ENCODE data around the gene MACROD2.

The MACROD2 gene

DNA sequence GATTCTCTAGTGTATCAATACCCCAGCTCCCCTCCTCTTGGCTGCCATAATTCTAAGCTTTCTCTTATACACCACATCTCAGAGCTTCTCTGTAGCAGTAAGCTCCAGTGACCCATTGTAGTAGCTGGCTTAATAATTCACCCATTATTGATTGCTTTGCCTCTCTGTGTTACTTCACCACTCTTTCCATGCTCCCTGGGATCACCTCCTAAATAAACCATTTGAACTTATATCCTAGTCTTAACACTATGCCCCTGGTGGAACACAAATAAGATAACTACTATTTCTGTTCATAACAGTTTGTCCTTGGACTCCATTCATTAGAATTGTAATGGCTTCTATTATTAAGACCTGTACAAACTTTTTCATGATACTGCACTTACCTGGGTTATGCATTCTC is 1819.0 kb downstream of the MACROD2 start:
- DNase-seq: no peak

DNA sequence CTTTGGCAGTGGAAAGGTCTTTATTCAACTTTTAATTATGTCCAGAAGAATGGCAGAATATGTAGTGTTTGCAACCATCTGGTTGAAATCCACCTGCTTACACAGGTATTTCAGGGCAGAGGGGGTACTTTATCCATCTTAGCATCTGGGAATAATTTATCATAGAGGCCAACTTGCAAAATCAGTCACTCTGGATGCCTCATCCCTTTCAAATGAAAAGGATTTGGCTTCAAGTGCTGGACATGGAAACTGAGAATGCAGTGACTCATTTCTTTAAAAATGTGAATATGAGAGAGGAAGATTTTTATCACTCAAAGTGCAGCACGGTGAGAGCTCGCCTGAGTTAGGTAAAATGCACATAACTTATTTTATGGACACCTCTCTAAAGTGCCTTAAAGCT is 1819.6 kb downstream of the MACROD2 start:
- DNase-seq: no peak

DNA sequence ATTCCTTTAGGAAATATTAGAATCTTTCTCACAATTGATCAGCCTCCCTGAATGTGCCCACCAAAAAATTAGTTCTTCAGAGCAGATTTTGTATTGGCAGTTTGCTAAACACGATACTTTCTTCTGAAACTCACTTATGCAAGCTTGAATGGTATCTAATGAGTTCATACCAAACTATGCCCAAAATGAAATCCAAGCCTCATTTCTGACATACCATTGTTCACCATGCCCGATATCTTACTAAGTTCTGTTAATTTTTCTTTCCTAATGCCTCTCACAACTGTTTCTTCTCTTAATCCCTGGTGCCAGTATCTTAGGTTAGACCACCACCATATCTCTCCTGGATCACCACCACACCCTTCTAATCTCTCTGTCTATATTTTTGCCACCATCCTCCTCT is 1822.0 kb downstream of the MACROD2 start:
- DNase-seq: no peak

DNA sequence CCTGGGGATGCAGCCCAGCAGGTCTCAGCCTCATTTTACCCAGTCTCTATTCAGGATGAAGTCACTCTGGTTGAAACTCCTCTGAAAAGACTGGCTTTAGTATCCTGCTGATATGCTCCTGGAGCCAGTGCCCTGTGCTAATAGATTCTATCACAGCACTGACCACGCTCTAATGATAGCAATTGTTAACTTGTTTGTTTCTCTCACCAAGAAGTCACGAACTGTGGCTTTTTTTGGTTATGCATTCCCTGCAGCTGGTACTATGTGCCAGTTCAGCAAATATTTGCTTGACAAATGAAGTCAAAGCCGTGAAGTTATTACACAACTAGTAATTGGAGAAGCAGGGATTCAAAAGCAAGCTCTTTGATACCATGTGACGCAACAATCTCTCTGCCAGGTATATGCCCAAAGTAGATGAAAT is 1823.3 kb downstream of the MACROD2 start:
- no peak for DNase-seq

DNA sequence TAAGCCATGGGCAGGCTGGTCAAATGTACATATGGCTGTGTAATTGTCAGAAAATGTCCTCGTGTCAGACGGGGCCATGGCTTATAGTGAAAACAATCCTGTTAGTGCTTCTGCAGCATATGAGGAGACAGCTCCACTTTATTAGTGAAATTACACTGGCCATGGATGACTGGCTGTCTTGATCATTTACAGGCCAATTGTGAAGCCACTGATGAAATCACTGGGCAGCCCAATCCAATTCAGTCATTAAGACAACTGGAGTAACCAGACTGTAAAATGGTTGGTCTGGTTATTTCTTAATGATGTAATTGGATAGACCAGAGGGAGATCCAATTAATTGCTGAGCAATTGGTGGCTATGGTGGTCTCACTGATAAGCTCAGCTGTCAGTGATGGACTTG is 1828.4 kb downstream of the MACROD2 start:
- no peak for DNase-seq

DNA sequence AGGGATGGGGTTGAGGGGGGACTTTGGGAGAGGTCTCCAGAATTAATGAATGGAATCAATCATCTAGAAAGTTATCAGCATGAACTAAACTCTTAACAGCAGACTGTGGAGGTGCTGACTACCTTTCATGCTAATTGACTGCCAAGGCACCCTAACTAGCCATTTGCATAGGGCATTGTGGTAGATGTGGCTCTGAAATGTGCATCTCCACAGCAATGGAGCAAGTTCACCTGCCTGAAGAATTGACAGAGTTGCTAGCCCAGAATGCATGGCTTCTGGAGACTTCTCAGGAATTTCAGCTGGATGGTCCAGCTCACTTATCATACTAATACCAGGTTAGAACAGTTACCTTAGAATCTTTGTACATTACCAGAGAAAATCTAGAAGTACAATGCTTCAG is 1832.3 kb downstream of the MACROD2 start:
- no peak for DNase-seq

DNA sequence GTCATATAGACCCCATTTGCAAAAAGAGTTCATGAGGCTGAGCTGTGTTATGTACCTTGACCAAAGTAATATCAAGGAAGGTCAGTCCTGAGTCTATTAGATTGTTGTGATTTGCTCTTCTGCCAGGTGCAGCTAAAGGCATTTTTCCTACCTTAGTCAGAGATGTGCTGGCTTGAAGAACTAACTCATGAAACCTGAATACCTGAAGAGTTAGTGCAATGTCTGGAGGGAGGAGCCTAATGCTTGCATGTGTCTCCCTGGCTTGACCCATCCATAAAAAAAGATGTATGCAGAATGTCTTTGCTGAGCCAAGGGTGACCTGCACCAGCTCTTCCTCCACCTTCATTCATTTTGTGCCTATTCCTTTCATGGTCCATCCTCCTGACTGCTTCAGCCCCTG is 1835.9 kb downstream of the MACROD2 start:
- DNase-seq: no peak

DNA sequence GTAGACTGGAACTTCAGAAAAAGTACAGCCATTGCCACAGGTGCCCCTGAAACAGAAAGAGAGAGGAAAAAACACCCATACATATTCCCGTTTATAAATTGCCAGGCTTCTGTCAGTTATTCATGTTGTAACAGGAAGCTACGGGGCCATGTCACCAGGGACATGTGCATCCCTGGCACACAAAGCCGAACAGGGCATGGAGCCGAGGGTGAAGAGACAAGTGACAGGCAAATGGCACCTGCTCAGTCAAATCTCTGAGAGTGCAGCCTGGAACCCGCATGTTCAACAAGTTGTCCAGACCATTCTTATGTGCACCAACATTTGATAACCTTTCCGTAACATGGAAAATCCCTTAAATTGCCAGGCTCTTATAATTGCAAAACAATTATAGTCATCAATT is 1837.2 kb downstream of the MACROD2 start:
- no peak for DNase-seq

DNA sequence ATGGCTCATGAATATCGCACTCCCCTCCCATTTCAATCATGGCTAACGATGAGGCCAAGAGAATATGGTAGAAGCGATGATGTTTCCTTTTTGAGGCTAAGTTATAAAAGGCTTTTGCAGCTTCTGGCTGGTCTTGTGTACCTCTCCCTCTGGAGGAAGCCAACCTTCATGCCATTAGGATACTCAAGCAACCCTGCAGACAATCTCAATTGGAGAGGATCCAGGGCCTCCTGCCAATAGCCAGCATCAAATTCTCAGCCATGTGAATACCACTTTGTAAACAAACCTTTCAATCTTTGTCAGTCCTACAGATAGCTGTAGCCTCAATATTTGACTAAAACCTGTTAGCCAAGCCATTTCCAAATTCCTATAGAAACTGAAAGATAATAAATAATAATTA is 1839.5 kb downstream of the MACROD2 start:
- no peak for DNase-seq

DNA sequence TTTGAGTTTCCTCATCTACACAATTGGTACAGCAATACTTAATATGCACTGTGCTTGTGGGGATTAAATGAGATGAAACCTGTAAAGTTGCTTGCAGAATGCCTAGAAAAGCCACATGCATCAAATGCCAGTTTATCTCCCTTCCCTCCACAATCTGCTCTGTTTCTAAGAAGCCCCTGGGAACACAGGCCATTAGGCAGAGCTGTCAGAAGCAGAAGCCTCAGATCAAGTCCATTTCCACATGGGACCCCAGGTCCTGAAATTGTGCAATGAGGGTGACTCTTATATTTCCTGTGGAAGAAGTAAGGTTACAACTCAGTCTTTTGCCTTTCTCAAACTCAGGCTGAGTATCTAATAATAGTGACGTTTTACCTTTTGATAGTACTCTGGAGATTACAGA is 1840.5 kb downstream of the MACROD2 start:
- DNase-seq: no peak

DNA sequence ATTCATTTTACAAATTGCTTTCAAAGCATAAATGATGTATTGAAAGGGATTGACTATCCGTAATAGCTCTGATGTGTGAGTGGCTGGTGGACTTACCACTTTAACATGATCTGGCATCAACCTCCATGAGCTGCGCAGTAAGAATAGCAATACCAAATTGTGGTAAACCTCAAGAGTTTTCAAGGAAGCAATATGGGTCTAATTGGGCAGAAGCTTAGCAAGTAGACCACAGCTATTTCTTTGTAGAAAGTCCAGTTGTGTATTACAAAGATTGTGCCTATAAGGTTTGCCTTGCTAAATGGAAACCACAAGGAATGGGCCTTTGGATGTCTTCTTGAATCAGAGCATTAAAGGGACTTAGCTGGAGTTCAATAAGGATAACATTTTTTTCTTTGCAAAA is 1841.3 kb downstream of the MACROD2 start:
- DNase-seq: no peak

DNA sequence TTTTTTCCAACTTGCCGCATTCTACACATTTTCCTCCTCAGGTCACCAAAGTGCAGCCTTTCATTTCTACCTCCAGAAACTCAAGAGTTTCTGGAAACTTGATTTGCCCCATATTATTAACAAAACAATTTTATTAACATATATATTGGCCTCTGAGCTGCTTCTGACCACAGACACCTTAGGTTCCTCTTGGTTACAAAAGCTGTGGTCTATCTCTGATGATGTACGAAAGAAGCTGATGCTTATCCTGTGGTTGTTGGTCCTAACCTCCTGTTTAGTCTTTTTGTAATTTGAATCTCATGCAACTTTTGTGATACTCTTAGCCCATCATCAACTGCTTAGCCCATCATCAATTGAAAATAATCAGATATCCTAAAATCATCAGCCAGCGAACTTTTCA is 1842.2 kb downstream of the MACROD2 start:
- DNase-seq: no peak

DNA sequence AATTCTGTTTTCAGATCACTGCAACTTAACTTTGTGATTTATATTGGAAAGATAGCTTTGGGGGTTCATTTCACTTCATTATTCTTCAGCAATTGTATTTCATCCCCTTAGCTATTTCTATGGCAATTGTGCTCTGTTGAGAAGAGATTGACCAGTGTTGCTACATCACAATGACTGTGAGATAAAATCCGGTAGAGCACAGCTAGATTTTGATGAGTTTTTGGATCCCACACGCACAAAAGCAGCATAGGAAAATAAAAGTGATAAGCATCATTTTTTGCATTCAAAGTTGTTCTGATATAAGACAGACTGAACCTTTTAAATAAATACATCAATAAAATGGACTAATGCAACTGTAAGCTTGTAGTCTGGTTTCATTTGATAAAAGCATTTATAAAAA is 1843.2 kb downstream of the MACROD2 start:
- DNase-seq: no peak

DNA sequence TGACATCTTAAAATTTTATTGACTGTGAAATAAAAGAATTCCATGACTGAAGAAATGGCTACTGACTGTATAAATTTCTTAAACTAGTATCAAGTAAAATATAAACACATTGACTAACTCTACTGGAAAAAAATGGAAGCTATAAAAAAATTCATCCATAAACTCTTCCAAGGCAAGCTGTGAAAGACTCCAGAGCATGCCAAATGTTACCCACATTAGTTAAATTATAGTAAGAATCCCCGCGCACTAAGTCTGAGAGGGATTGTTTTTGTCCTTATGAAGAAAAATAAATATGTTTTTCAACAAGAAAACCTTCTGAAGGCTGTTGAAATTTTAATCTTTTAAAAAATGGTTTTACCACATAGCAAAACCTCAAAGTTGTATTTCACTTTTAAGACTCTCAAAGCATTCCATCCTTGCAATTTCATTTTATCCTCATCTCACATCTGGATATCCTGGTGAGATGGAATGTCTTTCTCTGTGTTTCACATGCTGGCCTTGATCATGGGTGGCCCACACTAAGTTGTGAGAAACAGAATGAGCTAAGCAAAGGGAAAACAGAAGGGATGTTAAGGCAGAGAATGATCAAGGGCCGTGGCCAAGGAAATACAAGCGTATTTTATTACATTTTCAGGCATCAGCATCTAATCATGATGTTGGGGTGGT is 1845.5 kb downstream of the MACROD2 start:
- no peak for DNase-seq

DNA sequence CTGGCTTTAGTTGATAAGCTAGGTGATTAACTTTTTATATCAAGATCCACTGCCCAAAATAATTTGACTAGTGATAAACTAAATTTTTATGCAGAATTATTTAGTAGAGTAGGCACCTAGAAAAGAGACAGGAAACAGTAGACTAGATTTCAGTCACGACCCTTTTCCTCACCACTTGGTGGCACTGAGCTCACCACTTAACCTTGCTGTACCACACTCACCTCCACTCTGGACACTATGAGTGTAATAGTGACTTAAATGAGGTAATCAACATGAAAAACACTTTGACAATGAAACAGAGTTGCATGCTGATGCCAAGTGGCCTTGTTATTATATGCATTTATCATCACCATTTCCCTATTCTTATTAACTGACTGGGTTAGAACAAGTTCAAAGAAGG is 1847.6 kb downstream of the MACROD2 start:
- DNase-seq: no peak

DNA sequence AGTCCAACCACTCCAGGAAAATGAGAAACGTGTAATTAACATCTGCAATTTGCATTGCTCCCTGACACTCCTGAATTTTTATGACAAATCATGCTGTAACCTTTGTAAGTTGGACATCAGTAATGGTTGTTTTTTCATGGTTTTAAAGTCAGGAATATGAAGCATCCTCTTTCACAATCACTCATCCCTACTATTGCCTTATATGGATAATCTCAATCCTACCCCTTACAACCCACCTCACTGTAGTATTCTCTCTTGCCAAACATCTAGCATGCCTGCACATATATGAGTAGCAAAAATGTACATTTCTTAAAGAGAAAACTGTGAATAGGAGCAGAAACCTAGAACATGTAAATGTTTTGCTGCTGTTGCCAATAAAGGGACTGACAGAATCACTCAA is 1848.5 kb downstream of the MACROD2 start:
- DNase-seq: no peak

DNA sequence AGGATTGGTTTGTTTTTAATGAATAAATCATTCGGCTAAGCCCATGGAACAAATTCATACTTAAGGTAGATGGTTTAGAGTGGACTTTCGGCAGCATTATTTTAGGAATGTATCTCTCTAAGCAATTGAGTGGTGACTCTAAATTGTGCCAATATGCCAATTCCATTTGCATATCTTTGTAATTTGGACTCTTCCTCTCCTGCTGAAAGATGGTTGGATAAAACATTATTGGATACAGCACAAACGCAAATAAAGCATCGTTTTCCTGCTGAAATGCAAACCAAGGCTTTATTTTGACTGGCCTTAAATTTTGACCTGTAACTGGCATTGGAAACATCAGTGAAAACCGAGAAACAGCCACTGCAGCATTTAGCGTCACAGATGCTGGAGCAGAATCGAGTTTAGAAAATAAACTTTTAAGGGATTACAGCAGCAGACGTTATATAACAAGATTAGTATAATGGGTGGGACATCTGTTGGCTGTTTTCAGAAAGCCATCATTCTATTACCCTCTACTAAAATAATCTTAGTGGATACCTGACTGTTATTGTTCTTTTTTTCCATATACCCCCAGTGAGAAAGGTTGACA is 1852.0 kb downstream of the MACROD2 start:
- DNase-seq: no peak

DNA sequence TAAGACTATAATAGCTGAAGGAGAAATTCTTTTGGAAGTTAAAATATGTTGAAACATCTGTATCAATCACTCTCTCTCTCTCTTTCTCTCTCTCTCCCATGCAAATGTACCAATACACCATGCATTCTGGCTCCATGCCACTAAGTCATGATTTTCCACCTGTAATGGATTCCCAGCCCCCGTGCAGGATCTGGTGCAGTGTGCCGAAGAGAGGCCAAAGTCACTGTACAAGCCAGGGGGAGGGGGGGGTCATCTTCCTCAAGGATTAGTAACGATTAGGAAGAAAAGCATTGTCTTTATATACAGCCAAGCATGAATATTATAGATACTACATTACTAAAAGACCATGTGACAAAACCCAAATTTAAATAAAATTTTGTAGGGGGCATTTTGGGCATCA is 1852.8 kb downstream of the MACROD2 start:
- DNase-seq: no peak

DNA sequence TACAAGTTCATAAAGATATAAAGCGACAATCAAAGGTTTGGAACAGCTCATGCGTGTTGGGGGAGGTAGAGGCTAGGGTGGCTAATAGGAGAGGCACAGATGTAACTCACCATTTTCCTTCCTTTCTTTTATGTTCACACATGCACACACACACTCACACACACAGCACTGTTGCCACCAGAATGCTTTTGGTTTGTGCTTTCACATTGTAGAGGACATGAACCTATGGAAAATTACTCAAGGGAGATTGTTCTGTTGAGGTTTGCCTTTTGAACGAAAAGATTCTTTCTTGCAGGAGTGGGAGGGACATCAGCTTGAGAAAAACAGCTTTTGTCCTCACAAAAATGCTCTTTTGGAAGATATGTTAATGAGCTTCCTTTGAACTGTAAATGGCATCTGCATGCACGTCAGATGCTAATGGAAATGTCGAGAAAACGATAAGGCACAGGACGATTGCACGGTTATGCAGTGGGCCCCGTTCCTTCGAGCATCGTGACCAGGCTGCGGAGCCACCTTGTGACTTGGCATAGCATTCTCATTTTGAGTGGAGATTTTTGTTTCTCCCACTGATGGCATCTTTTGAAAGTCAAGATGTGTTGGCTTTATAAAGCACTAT is 1853.8 kb downstream of the MACROD2 start:
- no peak for DNase-seq

DNA sequence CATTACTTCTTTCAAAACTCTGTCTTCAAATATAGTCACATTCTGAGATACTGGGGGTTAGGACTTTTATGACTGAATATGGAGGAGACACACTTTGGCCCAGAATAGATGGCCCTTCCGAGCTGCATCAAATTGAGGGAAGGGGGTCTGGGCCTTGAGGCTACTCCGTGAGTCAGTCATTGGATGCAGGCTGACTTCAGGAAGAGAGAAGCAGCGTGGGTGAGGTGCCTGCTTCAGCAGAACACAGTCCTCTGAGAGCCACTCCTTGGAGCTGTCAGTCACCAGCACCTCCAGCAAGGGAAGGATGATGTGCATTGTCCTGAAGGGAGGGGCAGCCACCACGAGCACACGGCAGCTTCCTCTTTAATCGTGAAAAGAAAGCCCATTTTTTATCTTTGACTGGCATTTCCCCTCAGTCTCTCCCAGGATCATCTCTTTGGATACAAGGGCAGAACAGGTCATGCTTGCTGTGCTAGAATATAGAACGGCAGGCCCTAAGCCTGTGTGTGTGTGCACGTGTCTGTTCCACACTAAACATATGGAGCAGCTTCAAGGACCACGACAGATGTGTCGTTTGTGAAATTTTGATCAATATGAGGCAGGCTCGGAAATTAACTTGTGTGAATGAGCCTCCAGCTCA is 1856.4 kb downstream of the MACROD2 start:
- DNase-seq: no peak

DNA sequence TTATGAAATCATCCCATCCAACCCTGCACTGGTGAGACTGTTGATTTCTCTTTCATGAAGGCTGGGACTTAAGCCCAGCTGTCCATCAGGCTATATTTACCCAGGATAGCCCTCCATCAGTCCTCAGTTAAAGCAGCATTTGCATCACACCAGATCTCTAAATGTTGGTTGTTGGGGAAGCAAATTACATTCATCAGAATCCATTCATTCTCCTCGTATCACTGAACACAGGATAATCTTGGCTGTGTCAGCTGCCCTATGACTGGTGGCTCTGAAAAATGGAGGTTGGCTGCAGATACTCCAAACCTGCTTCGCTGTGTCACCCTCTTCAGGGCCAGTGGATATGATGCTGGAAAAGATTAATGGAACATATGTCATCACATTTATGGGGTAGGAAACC is 1859.6 kb downstream of the MACROD2 start:
- no peak for DNase-seq

DNA sequence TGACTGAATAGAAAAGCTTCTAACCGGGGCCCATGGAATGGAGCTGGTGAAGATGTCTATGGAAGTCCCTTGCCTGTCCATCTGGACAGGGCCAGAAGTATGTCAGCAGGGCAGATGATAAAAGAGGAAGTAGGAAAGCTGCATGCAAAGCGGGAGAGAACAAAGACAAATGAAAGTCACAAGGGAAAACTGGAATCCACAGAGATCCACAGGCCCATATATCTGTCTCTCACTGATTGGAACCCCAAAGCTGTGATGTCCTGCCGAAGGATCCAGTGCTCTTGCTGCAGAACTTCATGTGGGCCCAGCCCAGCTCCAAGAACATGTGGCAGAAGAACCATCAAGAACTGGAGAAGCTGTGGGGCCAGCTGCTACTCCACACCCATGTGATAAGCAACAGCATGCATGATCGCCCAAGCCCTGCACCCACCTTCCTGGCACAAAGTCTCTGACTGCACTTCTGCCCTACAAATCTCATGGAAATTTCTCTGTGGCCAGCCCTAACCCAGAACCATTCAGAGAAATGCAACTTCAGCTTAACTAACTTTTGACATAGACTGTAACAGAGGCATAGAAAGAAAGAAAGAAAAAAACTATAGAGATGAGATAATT is 1862.0 kb downstream of the MACROD2 start:
- no peak for DNase-seq

DNA sequence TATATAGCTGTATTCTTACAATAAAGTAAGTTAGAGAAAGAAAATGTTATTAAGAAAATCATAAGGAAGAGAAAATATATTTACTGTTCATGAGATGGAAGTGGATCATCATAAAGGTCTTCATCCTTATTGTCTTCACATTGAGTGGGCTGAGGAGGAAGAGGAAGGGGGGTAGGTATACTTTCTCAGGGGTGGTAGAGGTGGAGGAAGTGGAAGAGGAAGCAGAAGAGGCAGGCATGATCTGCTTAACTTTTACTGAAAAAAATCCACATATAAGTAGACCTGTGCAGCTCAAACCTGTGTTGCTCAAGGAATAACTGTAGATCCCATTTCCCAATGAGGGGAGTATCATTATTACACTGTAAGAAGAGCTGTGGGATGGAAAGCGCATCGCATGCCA is 1863.7 kb downstream of the MACROD2 start:
- DNase-seq: no peak

DNA sequence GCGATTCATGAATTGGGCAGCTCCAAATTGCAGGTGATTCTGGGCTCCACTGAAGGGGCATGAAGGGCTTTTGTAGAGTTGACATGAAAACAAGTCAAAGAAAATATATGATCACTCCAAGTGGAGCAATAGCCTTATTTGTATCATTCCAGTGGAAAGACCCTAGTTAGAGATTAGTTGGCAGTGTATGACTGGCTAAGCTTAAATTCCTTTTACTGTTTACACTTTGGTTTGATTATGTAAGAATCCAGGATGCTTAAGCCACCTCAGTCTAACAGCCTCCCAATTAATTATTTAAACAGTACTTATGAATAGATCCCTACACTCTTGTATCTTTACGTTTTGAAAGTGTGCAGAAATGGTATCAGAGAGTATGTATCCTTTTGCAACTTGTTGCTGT is 1865.5 kb downstream of the MACROD2 start:
- DNase-seq: no peak
